K562 (cell line): Measurements from ENCODE around the gene TUBB6. TPM values are rescaled to one million over a fixed set of nuclear protein-coding genes. Genes with fewer than 3 reads are reported as not detected.

Source experiments
- E2F1 ChIP-seq: sonication (generic); formaldehyde crosslinking; IDR thresholded peaks from 2 replicates; pipeline ENCODE4 v1.8.1; 2023; ENCODE audit warnings: mild to moderate bottlenecking, missing genetic modification reagents, moderate library complexity
- HDAC8 ChIP-seq: fragments of 450-650 bp; IDR thresholded peaks from 2 replicates; pipeline ENCODE4 v1.6.1; 2016; ENCODE audit warnings: mild to moderate bottlenecking, missing genetic modification characterization, moderate library complexity, missing compliant biosample characterization
- MNT ChIP-seq, 2 experiments: fragments of 450-650 bp; conservative IDR thresholded peaks; 2 replicates each; pipeline ENCODE4 v1.6.1; 2017; ENCODE audit warnings: mild to moderate bottlenecking in 2 of 2, moderate library complexity in 2 of 2
- MTA2 ChIP-seq: fragments of 450-650 bp; IDR thresholded peaks from 2 replicates; pipeline ENCODE4 v1.6.1; 2016; ENCODE audit warnings: low read depth
- PHB ChIP-seq: fragments of 250-450 bp; sonication (Bioruptor Pico); IDR thresholded peaks from 2 replicates; pipeline ENCODE4 v1.5.0; 2021
- SRSF1 ChIP-seq: fragments of 200-400 bp; formaldehyde crosslinking; IDR thresholded peaks from 2 replicates; pipeline ENCODE4 v1.6.1; 2017; ENCODE audit warnings: mild to moderate bottlenecking, low read depth, low read length, moderate library complexity
- TAF15 ChIP-seq: fragments of 200-400 bp; formaldehyde crosslinking; IDR thresholded peaks from 2 replicates; pipeline ENCODE4 v1.6.1; 2017; ENCODE audit warnings: mild to moderate bottlenecking, low read depth, low read length, moderate library complexity
- TFAM ChIP-seq: fragments of 250-450 bp; sonication (Bioruptor Pico); conservative IDR thresholded peaks from 2 replicates; pipeline ENCODE4 v1.5.0; 2021; ENCODE audit warnings: mild to moderate bottlenecking, moderate library complexity
- ZNF280A ChIP-seq: fragments of 450-650 bp; IDR thresholded peaks from 2 replicates; pipeline ENCODE4 v1.6.1; 2018; ENCODE audit warnings: mild to moderate bottlenecking, low read depth; ENCODE audit not compliant: partially characterized antibody
- ZNF318 ChIP-seq, 2 experiments: fragments of 450-650 bp; IDR thresholded peaks; 2 replicates each; pipeline ENCODE4 v1.6.1; 2016; ENCODE audit warnings: mild to moderate bottlenecking in 2 of 2, borderline replicate concordance in 1 of 2, low read depth in 1 of 2, moderate library complexity in 1 of 2
- ZNF41 ChIP-seq: fragments of 250-450 bp; sonication (Bioruptor Pico); conservative IDR thresholded peaks from 2 replicates; pipeline ENCODE4 v1.4.0; 2020; ENCODE audit warnings: mild to moderate bottlenecking
- polyA plus RNA-seq, 8 experiments: library from polyadenylated mRNA; depleted of rRNA in 4 of 8; stranded (reverse) in 5 of 8; unstranded in 3 of 8; fragments of >200 nt; fragmentation: Nextera tagmentation in 2 of 8; fragmentation: Illumina TruSeq in 1 of 8; extraction: Ambion mirVana in 2 of 8; extraction: Trizol in 1 of 8; gene quantifications; 2 replicates each; pipeline versions ENCODE4 v1.2.1 to v1.2.3, GENCODE V29; 2011 to 2014; ENCODE audit warnings: inconsistent platforms in 1 of 8, missing spikeins in 1 of 8
- total RNA-seq, 7 experiments: library from RNA; depleted of rRNA in 6 of 7; stranded (reverse); fragments of >200 nt in 6 of 7; fragmentation: Illumina TruSeq in 2 of 7; extraction: Trizol in 2 of 7; gene quantifications; 2 replicates each; pipeline versions ENCODE4 v1.2.1 to v1.2.3, GENCODE V29; 2011 to 2021; ENCODE audit warnings: low replicate concordance in 1 of 7
- TF ChIP-seq, protein P1 (sequence below): fragments of 450-650 bp; IDR thresholded peaks from 2 replicates; pipeline ENCODE4 v1.6.1; 2014; ENCODE audit warnings: low read depth, mild to moderate bottlenecking, moderate library complexity, borderline replicate concordance

Gene TUBB6
- total and polyA plus RNA-seq, 9 of the 15 experiments (the other 6 are each of a cell fraction or from before 2014, with no cell fraction given): 43.9 to 404 (median 81.1) TPM

GRCh38 chr18:12327510-12328178 is 19.6 kb downstream of the TUBB6 start (continued):
- TF ChIP-seq MNT (conservative IDR thresholded peaks at IDR 0.05) (no peak), ZNF280A (no peak), MTA2 (no peak), E2F1 (CRISPR knock-in tag) (no peak), HDAC8 (no peak), TFAM (CRISPR knock-in tag) (no peak), ZNF41 (CRISPR knock-in tag) (no peak), SRSF1 (no peak), ZNF318 (IDR thresholded peaks at IDR 0.05; ENCODE audit: borderline replicate concordance in 1 of 2, low read depth in 1 of 2) (no peak), PHB (CRISPR knock-in tag) (no peak), TAF15 (no peak)
- TF ChIP-seq, protein P1, sequence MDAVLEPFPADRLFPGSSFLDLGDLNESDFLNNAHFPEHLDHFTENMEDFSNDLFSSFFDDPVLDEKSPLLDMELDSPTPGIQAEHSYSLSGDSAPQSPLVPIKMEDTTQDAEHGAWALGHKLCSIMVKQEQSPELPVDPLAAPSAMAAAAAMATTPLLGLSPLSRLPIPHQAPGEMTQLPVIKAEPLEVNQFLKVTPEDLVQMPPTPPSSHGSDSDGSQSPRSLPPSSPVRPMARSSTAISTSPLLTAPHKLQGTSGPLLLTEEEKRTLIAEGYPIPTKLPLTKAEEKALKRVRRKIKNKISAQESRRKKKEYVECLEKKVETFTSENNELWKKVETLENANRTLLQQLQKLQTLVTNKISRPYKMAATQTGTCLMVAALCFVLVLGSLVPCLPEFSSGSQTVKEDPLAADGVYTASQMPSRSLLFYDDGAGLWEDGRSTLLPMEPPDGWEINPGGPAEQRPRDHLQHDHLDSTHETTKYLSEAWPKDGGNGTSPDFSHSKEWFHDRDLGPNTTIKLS: no peak
